HepG2 (cell line): Measurements from ENCODE around the gene RASGRF1. TPM values are rescaled to one million over a fixed set of nuclear protein-coding genes. Genes with fewer than 3 reads are reported as not detected.
A peak's percentile ranks its signal among the peaks of the same experiment; 100 is the strongest.

ENCODE experiments used
- CSRNP1 ChIP-seq: sonication (generic); formaldehyde crosslinking; IDR thresholded peaks from 2 replicates; pipeline ENCODE4 v1.8.1; 2023; ENCODE audit warnings: mild to moderate bottlenecking, missing genetic modification reagents
- CTCF ChIP-seq: sonication (generic); formaldehyde crosslinking; IDR thresholded peaks from 2 replicates; pipeline ENCODE4 v1.5.0; 2020; ENCODE audit warnings: mild to moderate bottlenecking, missing genetic modification reagents, moderate library complexity
- ELF3 ChIP-seq: IDR thresholded peaks from 2 replicates; pipeline ENCODE4 v1.6.1; 2016; ENCODE audit warnings: missing genetic modification reagents, missing compliant biosample characterization
- ERF ChIP-seq: IDR thresholded peaks from 2 replicates; pipeline ENCODE4 v1.6.1; 2018; ENCODE audit warnings: missing biosample characterization, missing genetic modification reagents
- ETV5 ChIP-seq: IDR thresholded peaks from 2 replicates; pipeline ENCODE4 v1.6.1; 2018; ENCODE audit warnings: missing biosample characterization, missing genetic modification reagents, inconsistent platforms, borderline replicate concordance
- FOXO4 ChIP-seq: sonication (generic); formaldehyde crosslinking; conservative IDR thresholded peaks from 2 replicates; pipeline ENCODE4 v1.8.1; 2023; ENCODE audit warnings: missing genetic modification reagents
- GATAD1 ChIP-seq: IDR thresholded peaks from 2 replicates; pipeline ENCODE4 v1.6.1; 2016; ENCODE audit warnings: missing genetic modification reagents, missing compliant biosample characterization
- HOXD1 ChIP-seq: sonication (generic); formaldehyde crosslinking; IDR thresholded peaks from 2 replicates; pipeline ENCODE4 v1.5.0; 2020; ENCODE audit warnings: missing genetic modification reagents
- NFYC ChIP-seq: IDR thresholded peaks from 2 replicates; pipeline ENCODE4 v1.6.1; 2016; ENCODE audit warnings: missing genetic modification reagents, missing compliant biosample characterization
- NKX3-1 ChIP-seq: sonication (generic); formaldehyde crosslinking; IDR thresholded peaks from 2 replicates; pipeline ENCODE4 v1.5.0; 2020; ENCODE audit warnings: missing genetic modification reagents
- PHF5A ChIP-seq: IDR thresholded peaks from one replicate; pipeline ENCODE4 v1.6.1; 2018; ENCODE audit warnings: low read depth, missing genetic modification reagents; ENCODE audit not compliant: unreplicated experiment
- SNAPC2 ChIP-seq: sonication (generic); formaldehyde crosslinking; IDR thresholded peaks from 2 replicates; pipeline ENCODE4 v1.8.1; 2022; ENCODE audit warnings: mild to moderate bottlenecking, missing genetic modification reagents
- ZBTB26 ChIP-seq: IDR thresholded peaks from 2 replicates; pipeline ENCODE4 v1.6.1; 2016; ENCODE audit warnings: missing compliant biosample characterization, missing genetic modification reagents, borderline replicate concordance
- ZBTB4 ChIP-seq: sonication (generic); formaldehyde crosslinking; IDR thresholded peaks from 2 replicates; pipeline ENCODE4 v1.4.0; 2020; ENCODE audit warnings: missing genetic modification reagents, mild to moderate bottlenecking, borderline replicate concordance
- ZNF264 ChIP-seq: sonication (generic); formaldehyde crosslinking; IDR thresholded peaks from 2 replicates; pipeline ENCODE4 v1.4.0; 2020; ENCODE audit warnings: missing genetic modification reagents
- ZNF431 ChIP-seq: sonication (generic); formaldehyde crosslinking; IDR thresholded peaks from 2 replicates; pipeline ENCODE4 v1.9.0; 2022; ENCODE audit warnings: missing genetic modification reagents, low read depth, mild to moderate bottlenecking, borderline replicate concordance
- ZNF570 ChIP-seq: sonication (generic); formaldehyde crosslinking; IDR thresholded peaks from 2 replicates; pipeline ENCODE4 v1.4.0; 2020; ENCODE audit warnings: mild to moderate bottlenecking, missing genetic modification reagents, borderline replicate concordance
- ZNF766 ChIP-seq: sonication (generic); formaldehyde crosslinking; IDR thresholded peaks from 2 replicates; pipeline ENCODE4 v1.5.0; 2020; ENCODE audit warnings: missing genetic modification reagents, borderline replicate concordance
- ZSCAN22 ChIP-seq: sonication (generic); formaldehyde crosslinking; IDR thresholded peaks from 2 replicates; pipeline ENCODE4 v1.4.0; 2020; ENCODE audit warnings: mild to moderate bottlenecking, missing genetic modification reagents
- polyA plus RNA-seq, 8 experiments: library from polyadenylated mRNA; depleted of rRNA in 3 of 8; stranded (reverse) in 7 of 8; unstranded in 1 of 8; fragments of >200 nt; fragmentation: Illumina TruSeq in 4 of 8; extraction: Trizol in 4 of 8; gene quantifications; 2 replicates each; pipeline versions ENCODE4 v1.2.1 to v1.2.3, GENCODE V29; 2011 to 2016; ENCODE audit warnings: low read depth in 4 of 8, missing spikeins in 1 of 8, mixed read lengths in 1 of 8; ENCODE audit not compliant: insufficient read depth in 1 of 8
- total RNA-seq, 5 experiments: library from RNA; depleted of rRNA; stranded (reverse); fragments of >200 nt; fragmentation: Illumina TruSeq; extraction: Trizol; gene quantifications; 2 replicates each; pipeline ENCODE4 v1.2.3, GENCODE V29; 2016; ENCODE audit warnings: low read depth in 1 of 5

Gene RASGRF1
- total and polyA plus RNA-seq, 2 of the 13 experiments (the other 11 are each of a cell fraction or from before 2014, with no cell fraction given), result 0.55 to 3.0 TPM

GRCh38 chr15:78979456-78980320, 110.9 kb downstream of the RASGRF1 start (continued):
- TF ChIP-seq ETV5 (peak; percentile 76), NKX3-1 (0 out of 2 replicates have a peak, but pooled peaks have one; percentile 47), PHF5A (CRISPR knock-in tag) (peak; percentile 31), ZBTB26 (peak; percentile 96), CTCF (CRISPR knock-in tag) (peak; percentile 88), CSRNP1 (CRISPR knock-in tag) (peak; percentile 48; the same call in 1 of the 2 replicates), ZSCAN22 (CRISPR knock-in tag) (no peak), GATAD1 (CRISPR knock-in tag) (peak; percentile 73), ZBTB4 (CRISPR knock-in tag) (peak; percentile 86; the same call in 1 of the 2 replicates), ELF3 (CRISPR knock-in tag) (peak; percentile 87), HOXD1 (0 out of 2 replicates have a peak, but pooled peaks have one; percentile 65), ZNF766 (CRISPR knock-in tag) (peak; percentile 61; the same call in 1 of the 2 replicates), ERF (CRISPR knock-in tag) (peak; percentile 83), FOXO4 (no peak), ZNF570 (no peak), ZNF264 (peak; percentile 58), ZNF431 (peak; percentile 62; the same call in 1 of the 2 replicates), SNAPC2 (CRISPR knock-in tag) (0 out of 2 replicates have a peak, but pooled peaks have one; percentile 44), NFYC (CRISPR knock-in tag) (0 out of 2 replicates have a peak, but pooled peaks have one; percentile 22)
